K562 (cell line): ENCODE results near the gene STIM1.

Experiments
- BRF2 ChIP-seq: IDR thresholded peaks from 3 replicates; pipeline ENCODE4 v1.6.1; 2011; ENCODE audit warnings: borderline replicate concordance, mild to moderate bottlenecking; ENCODE audit not compliant: insufficient read length, insufficient read depth
- C11orf30 ChIP-seq: fragments of 450-650 bp; IDR thresholded peaks from 2 replicates; pipeline ENCODE4 v1.6.1; 2016; ENCODE audit warnings: low read depth, mild to moderate bottlenecking
- CTCF ChIP-seq, 3 experiments: IDR thresholded peaks in 2 of 3; conservative IDR thresholded peaks in 1 of 3; 2 replicates each; pipeline ENCODE4 v1.5.1; 2011 to 2012; ENCODE audit warnings: low read length in 3 of 3, mild to moderate bottlenecking in 3 of 3, control low read depth in 2 of 3, improper control_type of control experiment in 1 of 3, inconsistent platforms in 1 of 3, low read depth in 1 of 3, mixed read lengths in 1 of 3, moderate library complexity in 1 of 3; ENCODE audit not compliant: insufficient read depth in 2 of 3
- EZH2 ChIP-seq: IDR thresholded peaks from 2 replicates; pipeline ENCODE4 v1.6.1; 2012; ENCODE audit warnings: low read depth, mild to moderate bottlenecking, inconsistent platforms, low read length, borderline replicate concordance
- POLR2A ChIP-seq: fragments of 450-650 bp; conservative IDR thresholded peaks from 2 replicates; pipeline ENCODE4 v1.6.1; 2016
- POLR2AphosphoS5 ChIP-seq: IDR thresholded peaks from 2 replicates; pipeline ENCODE4 v1.6.1; 2011; ENCODE audit warnings: mild to moderate bottlenecking, low read depth, low read length, moderate library complexity; ENCODE audit not compliant: control insufficient read depth, insufficient read depth
- SMAD1 ChIP-seq: fragments of 150-350 bp; IDR thresholded peaks from 2 replicates; pipeline ENCODE4 v1.6.1; 2014; ENCODE audit warnings: low read length, low read depth; ENCODE audit not compliant: partially characterized antibody
- SMARCA4 ChIP-seq: fragments of 450-650 bp; IDR thresholded peaks from 2 replicates; pipeline ENCODE4 v1.6.1; 2016
- ZNF217 ChIP-seq: sonication (generic); formaldehyde crosslinking; IDR thresholded peaks from 2 replicates; pipeline ENCODE4 v1.8.0; 2022; ENCODE audit warnings: mild to moderate bottlenecking, missing genetic modification reagents
- ZNF253 ChIP-seq: fragments of 250-450 bp; sonication (Bioruptor Pico); conservative IDR thresholded peaks from 2 replicates; pipeline ENCODE4 v1.6.1; 2021; ENCODE audit warnings: mild to moderate bottlenecking
- ZNF354B ChIP-seq: fragments of 250-450 bp; sonication (Bioruptor Pico); IDR thresholded peaks from 2 replicates; pipeline ENCODE4 v1.4.0; 2020
- ZNF644 ChIP-seq: fragments of 200-800 bp; sonication (Bioruptor generic); IDR thresholded peaks from 2 replicates; pipeline ENCODE4 v1.6.1; 2016; ENCODE audit warnings: low read depth, missing genetic modification characterization, missing compliant biosample characterization
- TF ChIP-seq, protein P1 (sequence below): conservative IDR thresholded peaks from 2 replicates; pipeline ENCODE4 v1.6.1; 2011; ENCODE audit warnings: low read depth, mild to moderate bottlenecking, low read length; ENCODE audit not compliant: control insufficient read depth

- TF ChIP-seq ZNF354B (CRISPR knock-in tag) = no peak
- no peak for TF ChIP-seq C11orf30
- no peak for TF ChIP-seq EZH2
- TF ChIP-seq SMAD1 = no peak
- TF ChIP-seq CTCF (IDR thresholded peaks at IDR 0.05 in 2 of 3, conservative IDR thresholded peaks at IDR 0.05 in 1 of 3; ENCODE audit: insufficient read depth in 2 of 3, low read depth in 1 of 3, low read length in 3 of 3) = no peak
- TF ChIP-seq ZNF644 (tag) = no peak
- no peak for TF ChIP-seq ZNF253
- TF ChIP-seq ZNF217 (CRISPR knock-in tag) = no peak
- TF ChIP-seq BRF2 = no peak
- TF ChIP-seq, protein P1, sequence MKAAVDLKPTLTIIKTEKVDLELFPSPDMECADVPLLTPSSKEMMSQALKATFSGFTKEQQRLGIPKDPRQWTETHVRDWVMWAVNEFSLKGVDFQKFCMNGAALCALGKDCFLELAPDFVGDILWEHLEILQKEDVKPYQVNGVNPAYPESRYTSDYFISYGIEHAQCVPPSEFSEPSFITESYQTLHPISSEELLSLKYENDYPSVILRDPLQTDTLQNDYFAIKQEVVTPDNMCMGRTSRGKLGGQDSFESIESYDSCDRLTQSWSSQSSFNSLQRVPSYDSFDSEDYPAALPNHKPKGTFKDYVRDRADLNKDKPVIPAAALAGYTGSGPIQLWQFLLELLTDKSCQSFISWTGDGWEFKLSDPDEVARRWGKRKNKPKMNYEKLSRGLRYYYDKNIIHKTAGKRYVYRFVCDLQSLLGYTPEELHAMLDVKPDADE = no peak
- no peak for TF ChIP-seq SMARCA4
- no peak for TF ChIP-seq POLR2AphosphoS5
- TF ChIP-seq POLR2A = no peak
These were observed 130.8 kb downstream of the STIM1 start for GRCh38 chr11:3986301-3986700.
